Tibial artery (tissue), 4 donors: Measurements from ENCODE around the gene RAB11FIP3.

Source experiments
- DNase-seq, 2 donors: peaks; one replicate each; pipeline ENCODE4 v3.0.0-alpha.2; 2019
- H3K27ac ChIP-seq, 2 donors: fragments of 200-600 bp; sonication (generic) in 1 of 2; 1 replicate in 1 of 2; 2 replicates in 1 of 2; pipeline ENCODE4 v1.5.1; 2018 to 2019; ENCODE audit warnings: mild to moderate bottlenecking in 1 of 2
- H3K27me3 ChIP-seq, 2 donors: fragments of 200-600 bp; sonication (generic) in 1 of 2; one replicate each; pipeline versions ENCODE4 v1.5.1 to v1.6.0; 2016 to 2019
- H3K36me3 ChIP-seq, 3 donors: fragments of 200-600 bp; sonication (generic) in 2 of 3; one replicate each; pipeline ENCODE4 v1.5.1; 2016 to 2019; ENCODE audit warnings: mild to moderate bottlenecking in 2 of 3
- H3K4me1 ChIP-seq, 4 donors: fragments of 200-600 bp; sonication (generic) in 2 of 4; 1 replicate in 3 of 4; 2 replicates in 1 of 4; pipeline ENCODE4 v1.5.1; 2016 to 2019
- H3K4me3 ChIP-seq, 2 donors: fragments of 200-600 bp; sonication (generic) in 1 of 2; 1 replicate in 1 of 2; 2 replicates in 1 of 2; pipeline ENCODE4 v1.5.1; 2018 to 2019; ENCODE audit warnings: mild to moderate bottlenecking in 2 of 2
- H3K9me3 ChIP-seq, 3 donors: fragments of 200-600 bp; sonication (generic) in 1 of 3; one replicate each; pipeline ENCODE4 v1.5.1; 2016 to 2019
- intact Hi-C: fragments of 100-400 bp; cut with DNase I; formaldehyde crosslinking; loops from one replicate; pipeline ENCODE4 v1.15.0; 2023; ENCODE audit warnings: low total_unique reads
- TF ChIP-seq, protein P1 (sequence below), 2 experiments: fragments of 200-600 bp in 1 of 2; fragments of 450-650 bp in 1 of 2; IDR thresholded peaks; one replicate each; pipeline ENCODE4 v1.5.1; 2017 to 2019; ENCODE audit warnings: antibody characterized with exemption in 2 of 2, mild to moderate bottlenecking in 1 of 2, moderate library complexity in 1 of 2

RAB11FIP3 gene

GRCh38 chr16:482468-483185 lies 57.2 kb downstream of the RAB11FIP3 start:
- H3K36me3 ChIP-seq, result peaks cover 9 to 61% (median 18%) of the 10 kb centered on the region in 3 donors
- H3K27ac ChIP-seq, result no peak overlapping the region
- no peak for DNase-seq
- TF ChIP-seq, protein P1, sequence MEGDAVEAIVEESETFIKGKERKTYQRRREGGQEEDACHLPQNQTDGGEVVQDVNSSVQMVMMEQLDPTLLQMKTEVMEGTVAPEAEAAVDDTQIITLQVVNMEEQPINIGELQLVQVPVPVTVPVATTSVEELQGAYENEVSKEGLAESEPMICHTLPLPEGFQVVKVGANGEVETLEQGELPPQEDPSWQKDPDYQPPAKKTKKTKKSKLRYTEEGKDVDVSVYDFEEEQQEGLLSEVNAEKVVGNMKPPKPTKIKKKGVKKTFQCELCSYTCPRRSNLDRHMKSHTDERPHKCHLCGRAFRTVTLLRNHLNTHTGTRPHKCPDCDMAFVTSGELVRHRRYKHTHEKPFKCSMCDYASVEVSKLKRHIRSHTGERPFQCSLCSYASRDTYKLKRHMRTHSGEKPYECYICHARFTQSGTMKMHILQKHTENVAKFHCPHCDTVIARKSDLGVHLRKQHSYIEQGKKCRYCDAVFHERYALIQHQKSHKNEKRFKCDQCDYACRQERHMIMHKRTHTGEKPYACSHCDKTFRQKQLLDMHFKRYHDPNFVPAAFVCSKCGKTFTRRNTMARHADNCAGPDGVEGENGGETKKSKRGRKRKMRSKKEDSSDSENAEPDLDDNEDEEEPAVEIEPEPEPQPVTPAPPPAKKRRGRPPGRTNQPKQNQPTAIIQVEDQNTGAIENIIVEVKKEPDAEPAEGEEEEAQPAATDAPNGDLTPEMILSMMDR (IDR thresholded peaks at IDR 0.05), result no peak
- no peaks in the 10 kb centered on the region for H3K4me1 ChIP-seq
- no peaks in the 10 kb centered on the region for H3K9me3 ChIP-seq
- intact Hi-C loops, result no loop called here
- H3K27me3 ChIP-seq, result no peaks in the 10 kb centered on the region
- H3K4me3 ChIP-seq, result no peak overlapping the region

DNA sequence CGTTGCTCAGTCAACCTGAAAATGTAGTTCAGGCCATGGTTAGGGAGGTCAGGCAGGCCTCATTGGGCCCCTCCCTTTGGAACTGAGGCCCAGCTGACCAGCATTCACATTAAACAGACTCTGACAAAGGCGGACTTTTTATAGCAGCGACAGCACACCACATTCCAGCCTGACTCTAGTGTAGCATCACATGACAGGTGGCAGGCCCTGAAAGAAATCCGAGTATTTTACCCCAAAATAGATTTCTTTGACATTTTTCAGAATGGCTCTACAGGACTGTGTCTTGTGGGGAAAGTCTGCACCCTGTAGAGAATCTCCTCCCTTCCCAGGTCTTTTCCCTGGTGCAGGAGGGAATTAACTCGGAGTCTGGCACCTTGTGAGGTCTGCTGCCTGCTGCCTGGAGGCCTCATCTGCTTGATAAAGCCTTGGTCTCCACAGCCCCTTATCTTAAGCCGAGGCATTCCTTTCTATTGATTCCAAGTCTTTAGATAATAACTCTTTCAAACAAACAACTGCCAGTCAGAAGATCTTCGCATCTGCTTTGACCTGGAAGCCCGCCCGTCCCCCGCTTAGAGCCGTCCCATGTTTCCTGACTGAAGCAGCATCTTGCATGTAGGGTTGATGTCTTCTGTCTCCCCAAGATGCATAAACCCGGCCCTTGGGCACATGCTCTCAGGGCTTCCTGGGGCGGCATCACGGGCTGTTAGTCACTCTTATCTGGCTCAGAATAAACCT lies 58.1 kb downstream of the RAB11FIP3 start:
- no peak for DNase-seq
- peaks cover 9 to 63% (median 18%) of the 10 kb centered on the region in 3 donors for H3K36me3 ChIP-seq
- intact Hi-C loops, result no loop called here

GRCh38 chr16:489606-490005 lies 64.2 kb downstream of the RAB11FIP3 start:
- H3K9me3 ChIP-seq, result no peaks in the 10 kb centered on the region
- no peak for DNase-seq
- H3K36me3 ChIP-seq, result peaks cover 26 to 61% (median 39%) of the 10 kb centered on the region in 3 donors
- no peak overlapping the region for H3K27ac ChIP-seq
- no peak overlapping the region for H3K4me3 ChIP-seq
- no peaks in the 10 kb centered on the region for H3K27me3 ChIP-seq
- TF ChIP-seq, protein P1 (IDR thresholded peaks at IDR 0.05), result no peak
- intact Hi-C loops, result no loop called here
- H3K4me1 ChIP-seq, result no peaks in the 10 kb centered on the region

More for the DNA sequence above, 58.1 kb downstream of the RAB11FIP3 start:
- no peaks in the 10 kb centered on the region for H3K9me3 ChIP-seq
- no peak overlapping the region for H3K4me3 ChIP-seq
- no peak overlapping the region for H3K27ac ChIP-seq
- TF ChIP-seq, protein P1 (IDR thresholded peaks at IDR 0.05), result no peak
- no peaks in the 10 kb centered on the region for H3K4me1 ChIP-seq
- no peaks in the 10 kb centered on the region for H3K27me3 ChIP-seq

DNA sequence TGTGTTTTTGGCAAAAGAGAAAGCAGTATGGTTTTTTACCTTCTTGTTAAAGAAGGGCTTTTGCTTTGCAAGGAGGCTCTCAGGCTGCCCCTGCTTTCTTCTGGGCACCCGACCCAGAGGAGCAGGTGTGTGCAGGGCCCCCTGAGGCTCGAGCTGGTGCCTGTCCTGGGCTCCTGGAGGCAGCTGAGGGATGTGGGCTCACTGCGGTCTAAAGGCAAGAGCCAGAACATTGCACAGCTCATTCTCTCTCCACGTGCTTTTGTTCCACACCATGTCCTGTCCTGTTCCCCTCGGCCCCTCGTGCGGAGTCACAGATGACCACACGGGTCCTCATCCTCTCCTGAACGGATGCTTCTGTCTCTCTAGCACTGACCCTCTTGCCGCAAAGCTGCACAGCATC lies 65.3 kb downstream of the RAB11FIP3 start:
- DNase-seq, result no peak
- H3K36me3 ChIP-seq, result peaks cover 26 to 51% (median 34%) of the 10 kb centered on the region in 3 donors
- intact Hi-C loops, result no loop called here

GRCh38 chr16:491220-491919 lies 65.9 kb downstream of the RAB11FIP3 start:
- Histone ChIP-seq H3K27me3 (no peaks in the 10 kb centered on the region), H3K27ac (no peak overlapping the region), H3K4me3 (no peak overlapping the region), H3K36me3 (peaks cover 26 to 50% (median 34%) of the 10 kb centered on the region in 3 donors), H3K4me1 (no peaks in the 10 kb centered on the region), H3K9me3 (no peaks in the 10 kb centered on the region)
- TF ChIP-seq, protein P1 (IDR thresholded peaks at IDR 0.05), result no peak
- intact Hi-C loops, result no loop called here
- no peak for DNase-seq

More for the DNA sequence above, 65.3 kb downstream of the RAB11FIP3 start:
- Histone ChIP-seq H3K9me3 (no peaks in the 10 kb centered on the region), H3K4me3 (no peak overlapping the region), H3K4me1 (no peaks in the 10 kb centered on the region), H3K27me3 (no peaks in the 10 kb centered on the region), H3K27ac (no peak overlapping the region)
- TF ChIP-seq, protein P1 (IDR thresholded peaks at IDR 0.05), result no peak
